HepG2 (cell line): ENCODE measurements around the gene ME2. TPM values are rescaled to one million over a fixed set of nuclear protein-coding genes. Genes with fewer than 3 reads are reported as not detected.
A peak's percentile ranks its signal among the peaks of the same experiment; 100 is the strongest.

Experiments used
- CCAR2 ChIP-seq: fragments of 200-400 bp; formaldehyde crosslinking; optimal IDR thresholded peaks from 2 replicates; pipeline ENCODE3; 2018; ENCODE audit warnings: low read depth, mild to moderate bottlenecking, low read length, moderate library complexity
- ELF4 ChIP-seq: sonication (generic); formaldehyde crosslinking; IDR thresholded peaks from 2 replicates; pipeline ENCODE4 v1.5.0; 2020; ENCODE audit warnings: missing genetic modification reagents, mild to moderate bottlenecking, moderate library complexity, borderline replicate concordance
- HOXA3 ChIP-seq: sonication (generic); formaldehyde crosslinking; IDR thresholded peaks from 2 replicates; pipeline ENCODE4 v1.5.0; 2020; ENCODE audit warnings: missing genetic modification reagents
- MTA1 ChIP-seq: sonication (generic); formaldehyde crosslinking; IDR thresholded peaks from 2 replicates; pipeline ENCODE4 v1.4.0; 2020; ENCODE audit warnings: missing genetic modification reagents, mild to moderate bottlenecking, borderline replicate concordance
- MZF1 ChIP-seq: sonication (generic); formaldehyde crosslinking; IDR thresholded peaks from 2 replicates; pipeline ENCODE4 v1.8.1; 2023; ENCODE audit warnings: mild to moderate bottlenecking, missing genetic modification reagents, borderline replicate concordance
- PTBP1 ChIP-seq: fragments of 200-400 bp; formaldehyde crosslinking; IDR thresholded peaks from 2 replicates; pipeline ENCODE4 v1.6.1; 2018; ENCODE audit warnings: low read length, low read depth; ENCODE audit not compliant: poor library complexity, severe bottlenecking
- RAD21 ChIP-seq: fragments of 450-650 bp; formaldehyde crosslinking; IDR thresholded peaks from 2 replicates; pipeline ENCODE4 v1.5.0; 2020; ENCODE audit warnings: mild to moderate bottlenecking
- RFX1 ChIP-seq: fragments of 450-650 bp; IDR thresholded peaks from 2 replicates; pipeline ENCODE4 v1.6.1; 2017
- SSRP1 ChIP-seq: IDR thresholded peaks from 2 replicates; pipeline ENCODE4 v1.6.1; 2016; ENCODE audit warnings: control low read depth
- ZNF136 ChIP-seq: sonication (generic); formaldehyde crosslinking; IDR thresholded peaks from 2 replicates; pipeline ENCODE4 v1.8.1; 2022; ENCODE audit warnings: low read depth, mild to moderate bottlenecking, moderate library complexity, missing genetic modification reagents
- ZNF33A ChIP-seq: sonication (generic); formaldehyde crosslinking; IDR thresholded peaks from 2 replicates; pipeline ENCODE4 v1.5.1; 2020; ENCODE audit warnings: missing genetic modification reagents, mild to moderate bottlenecking, moderate library complexity, borderline replicate concordance
- ZNF383 ChIP-seq: sonication (generic); formaldehyde crosslinking; IDR thresholded peaks from 2 replicates; pipeline ENCODE4 v1.4.0; 2020; ENCODE audit warnings: missing genetic modification reagents, mild to moderate bottlenecking, borderline replicate concordance
- ZNF44 ChIP-seq: sonication (generic); formaldehyde crosslinking; IDR thresholded peaks from 2 replicates; pipeline ENCODE4 v1.5.1; 2020; ENCODE audit warnings: mild to moderate bottlenecking, missing genetic modification reagents
- ZNF460 ChIP-seq: sonication (generic); formaldehyde crosslinking; IDR thresholded peaks from 2 replicates; pipeline ENCODE4 v1.5.1; 2020; ENCODE audit warnings: missing genetic modification reagents, mild to moderate bottlenecking, borderline replicate concordance
- ZNF674 ChIP-seq: sonication (generic); formaldehyde crosslinking; IDR thresholded peaks from 2 replicates; pipeline ENCODE4 v1.5.0; 2020; ENCODE audit warnings: low read depth, mild to moderate bottlenecking, missing genetic modification reagents
- polyA plus RNA-seq, 8 experiments: library from polyadenylated mRNA; depleted of rRNA in 3 of 8; stranded (reverse) in 7 of 8; unstranded in 1 of 8; fragments of >200 nt; fragmentation: Illumina TruSeq in 4 of 8; extraction: Trizol in 4 of 8; gene quantifications; 2 replicates each; pipeline versions ENCODE4 v1.2.1 to v1.2.3, GENCODE V29; 2011 to 2016; ENCODE audit warnings: low read depth in 4 of 8, missing spikeins in 1 of 8, mixed read lengths in 1 of 8; ENCODE audit not compliant: insufficient read depth in 1 of 8
- total RNA-seq, 5 experiments: library from RNA; depleted of rRNA; stranded (reverse); fragments of >200 nt; fragmentation: Illumina TruSeq; extraction: Trizol; gene quantifications; 2 replicates each; pipeline ENCODE4 v1.2.3, GENCODE V29; 2016; ENCODE audit warnings: low read depth in 1 of 5
- TF ChIP-seq, protein P1 (sequence below): sonication (generic); formaldehyde crosslinking; IDR thresholded peaks from 2 replicates; pipeline ENCODE4 v1.5.0; 2020; ENCODE audit warnings: missing genetic modification reagents
- TF ChIP-seq, protein P2 (sequence below): sonication (generic); formaldehyde crosslinking; IDR thresholded peaks from 2 replicates; pipeline ENCODE4 v1.8.0; 2022; ENCODE audit warnings: mild to moderate bottlenecking, missing genetic modification reagents; ENCODE audit not compliant: insufficient replicate concordance

ME2 gene
- total and polyA plus RNA-seq, 2 of the 13 experiments (the other 11 are each of a cell fraction or from before 2014, with no cell fraction given) = 17.3 to 20.6 TPM

DNA sequence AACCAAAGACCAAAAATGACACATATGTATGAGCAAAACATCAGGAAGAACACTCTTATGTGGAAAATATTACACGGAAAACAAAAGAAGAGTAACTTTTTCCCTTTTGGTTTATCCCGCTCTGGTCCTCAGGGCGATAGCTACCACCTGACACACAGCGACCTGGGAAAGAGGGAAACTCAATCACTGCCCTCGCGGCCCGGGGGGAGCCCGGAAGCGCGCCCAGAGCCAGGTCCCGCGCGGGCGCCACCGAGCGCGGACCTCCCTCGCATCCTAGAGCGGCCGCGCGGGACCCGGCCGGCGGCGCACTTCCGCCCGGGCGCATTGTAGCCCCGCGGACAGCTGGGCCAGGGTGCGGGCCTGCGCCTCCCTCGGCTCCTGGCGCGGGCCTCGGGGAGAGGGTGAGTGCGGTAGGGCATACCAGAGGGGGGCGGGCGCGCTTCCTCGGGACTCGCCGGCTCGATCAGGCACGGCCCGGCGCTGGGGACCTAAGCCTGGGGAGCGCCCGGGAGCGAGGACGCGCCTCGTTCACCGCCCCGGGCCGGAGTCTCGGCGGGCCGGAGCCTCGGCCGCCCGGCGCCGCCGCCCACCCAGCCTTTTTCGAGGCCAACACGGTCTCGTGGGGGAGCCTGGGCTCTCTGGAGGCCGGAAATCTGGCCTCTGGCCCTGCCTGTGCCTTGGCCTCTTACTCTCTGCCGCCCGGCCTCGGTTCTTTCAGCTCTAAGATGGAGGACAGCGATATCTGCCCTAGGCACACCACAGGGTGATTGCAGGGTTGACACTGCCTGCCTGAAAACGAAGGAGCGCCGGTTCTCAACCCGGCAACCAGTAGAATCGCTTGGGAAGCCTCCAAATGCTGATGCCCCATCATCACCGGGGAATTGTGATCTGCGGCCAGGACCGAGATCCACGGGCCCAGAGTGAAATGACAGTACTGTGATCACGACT is 89.1 kb downstream of the ME2 start, which contains the start of gene ELAC1 (continued):
- TF ChIP-seq ZNF383 (CRISPR knock-in tag) = no peak
- TF ChIP-seq ZNF33A (CRISPR knock-in tag) = no peak
- TF ChIP-seq ZNF460 (CRISPR knock-in tag) = no peak
- TF ChIP-seq, protein P1, sequence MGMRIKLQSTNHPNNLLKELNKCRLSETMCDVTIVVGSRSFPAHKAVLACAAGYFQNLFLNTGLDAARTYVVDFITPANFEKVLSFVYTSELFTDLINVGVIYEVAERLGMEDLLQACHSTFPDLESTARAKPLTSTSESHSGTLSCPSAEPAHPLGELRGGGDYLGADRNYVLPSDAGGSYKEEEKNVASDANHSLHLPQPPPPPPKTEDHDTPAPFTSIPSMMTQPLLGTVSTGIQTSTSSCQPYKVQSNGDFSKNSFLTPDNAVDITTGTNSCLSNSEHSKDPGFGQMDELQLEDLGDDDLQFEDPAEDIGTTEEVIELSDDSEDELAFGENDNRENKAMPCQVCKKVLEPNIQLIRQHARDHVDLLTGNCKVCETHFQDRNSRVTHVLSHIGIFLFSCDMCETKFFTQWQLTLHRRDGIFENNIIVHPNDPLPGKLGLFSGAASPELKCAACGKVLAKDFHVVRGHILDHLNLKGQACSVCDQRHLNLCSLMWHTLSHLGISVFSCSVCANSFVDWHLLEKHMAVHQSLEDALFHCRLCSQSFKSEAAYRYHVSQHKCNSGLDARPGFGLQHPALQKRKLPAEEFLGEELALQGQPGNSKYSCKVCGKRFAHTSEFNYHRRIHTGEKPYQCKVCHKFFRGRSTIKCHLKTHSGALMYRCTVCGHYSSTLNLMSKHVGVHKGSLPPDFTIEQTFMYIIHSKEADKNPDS = no peak; the same call in 1 of the 2 replicates
- TF ChIP-seq ZNF136 = no peak
- TF ChIP-seq, protein P2, sequence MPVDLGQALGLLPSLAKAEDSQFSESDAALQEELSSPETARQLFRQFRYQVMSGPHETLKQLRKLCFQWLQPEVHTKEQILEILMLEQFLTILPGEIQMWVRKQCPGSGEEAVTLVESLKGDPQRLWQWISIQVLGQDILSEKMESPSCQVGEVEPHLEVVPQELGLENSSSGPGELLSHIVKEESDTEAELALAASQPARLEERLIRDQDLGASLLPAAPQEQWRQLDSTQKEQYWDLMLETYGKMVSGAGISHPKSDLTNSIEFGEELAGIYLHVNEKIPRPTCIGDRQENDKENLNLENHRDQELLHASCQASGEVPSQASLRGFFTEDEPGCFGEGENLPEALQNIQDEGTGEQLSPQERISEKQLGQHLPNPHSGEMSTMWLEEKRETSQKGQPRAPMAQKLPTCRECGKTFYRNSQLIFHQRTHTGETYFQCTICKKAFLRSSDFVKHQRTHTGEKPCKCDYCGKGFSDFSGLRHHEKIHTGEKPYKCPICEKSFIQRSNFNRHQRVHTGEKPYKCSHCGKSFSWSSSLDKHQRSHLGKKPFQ (CRISPR knock-in tag) = peak; percentile 17
- TF ChIP-seq MTA1 (CRISPR knock-in tag) = no peak
- TF ChIP-seq ELF4 (CRISPR knock-in tag) = no peak; the same call in 1 of the 2 replicates
- TF ChIP-seq PTBP1 = no peak
- TF ChIP-seq ZNF44 (CRISPR knock-in tag) = no peak
- TF ChIP-seq ZNF674 (CRISPR knock-in tag) = peak; percentile 69; the same call in 1 of the 2 replicates
- no peak for TF ChIP-seq SSRP1 (CRISPR knock-in tag)
- TF ChIP-seq RFX1 = no peak
- peak; percentile 82 for TF ChIP-seq RAD21 (CRISPR knock-in tag)
- no peak for TF ChIP-seq MZF1 (CRISPR knock-in tag)
- peak; percentile 78 for TF ChIP-seq HOXA3 (CRISPR knock-in tag)
- no peak for TF ChIP-seq CCAR2
